HuH-7 (cell line): ENCODE measurements around the gene ARHGEF28.

Source experiments
- DNase-seq: peaks from one replicate; pipeline ENCODE4 v3.0.0; 2011; ENCODE audit warnings: low spot score

The ARHGEF28 gene

DNA sequence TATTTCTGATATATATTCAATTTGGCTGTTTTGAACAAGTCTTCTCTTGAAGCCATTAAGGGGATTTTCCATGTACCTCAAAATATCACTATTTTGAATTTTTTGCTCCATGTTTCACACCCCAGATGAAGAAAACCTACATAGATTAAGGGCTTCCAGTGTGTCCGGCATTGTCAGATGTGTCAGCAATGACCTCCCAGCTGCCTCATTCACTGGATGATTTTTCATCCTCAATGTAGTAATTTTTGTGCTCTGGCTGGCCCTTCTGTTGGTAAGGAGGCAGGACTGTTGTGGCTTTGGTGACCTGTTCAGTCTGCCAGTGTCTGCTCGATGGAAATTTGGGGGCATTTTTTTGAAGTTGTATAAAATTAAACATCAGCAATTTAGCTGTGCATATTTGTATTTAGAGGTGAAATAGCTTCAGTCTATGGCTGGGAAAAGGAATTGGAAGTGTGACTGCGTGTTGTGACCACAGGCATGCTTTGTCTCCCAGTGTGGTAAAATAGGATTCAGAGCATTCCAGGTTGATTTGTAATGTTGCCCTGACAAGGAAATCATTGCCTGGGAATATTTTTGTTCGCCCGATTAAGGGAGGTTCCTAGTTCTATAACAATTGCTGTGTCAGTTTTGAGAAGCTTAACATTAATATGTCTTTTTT lies 312.4 kb downstream of the ARHGEF28 start:
- no peak for DNase-seq

DNA sequence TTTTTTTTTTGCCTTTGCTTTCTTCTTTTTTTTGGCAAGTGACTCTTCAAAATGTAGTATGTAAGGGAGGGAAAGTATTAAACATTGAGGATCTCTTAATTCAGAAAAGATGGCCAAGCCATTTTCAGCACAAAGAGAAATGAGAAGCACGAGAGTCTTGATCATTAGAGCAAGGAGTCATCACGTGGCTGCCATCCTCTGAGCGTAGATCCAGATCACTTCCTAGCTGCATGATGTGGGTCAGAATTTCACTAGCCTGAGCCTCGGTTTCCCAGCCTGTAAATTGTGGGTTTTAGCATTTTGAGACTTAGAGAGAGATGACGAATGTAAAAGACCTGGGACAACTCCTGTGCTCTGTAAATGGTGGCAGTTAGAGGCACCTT lies 312.9 kb downstream of the ARHGEF28 start:
- no peak for DNase-seq

DNA sequence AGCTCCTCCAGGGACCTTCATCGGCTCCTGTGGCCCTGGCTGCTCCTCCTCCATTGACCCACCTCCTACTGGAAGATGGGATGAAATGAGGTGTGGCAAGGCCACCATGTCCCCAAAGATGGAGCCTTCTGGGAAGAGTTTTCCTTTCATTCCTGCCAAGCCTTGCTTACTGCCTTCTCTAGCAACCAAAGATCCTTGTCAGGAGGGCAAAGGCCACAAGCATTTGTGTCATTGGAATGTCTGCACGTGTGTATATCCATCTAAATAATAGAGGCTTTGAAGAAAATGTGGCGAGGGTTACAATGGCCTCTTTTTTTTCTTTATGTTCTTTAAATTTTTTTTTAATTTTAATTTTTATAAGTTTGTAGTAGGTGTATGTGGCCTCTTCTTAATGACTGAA lies 313.6 kb downstream of the ARHGEF28 start:
- DNase-seq = no peak

DNA sequence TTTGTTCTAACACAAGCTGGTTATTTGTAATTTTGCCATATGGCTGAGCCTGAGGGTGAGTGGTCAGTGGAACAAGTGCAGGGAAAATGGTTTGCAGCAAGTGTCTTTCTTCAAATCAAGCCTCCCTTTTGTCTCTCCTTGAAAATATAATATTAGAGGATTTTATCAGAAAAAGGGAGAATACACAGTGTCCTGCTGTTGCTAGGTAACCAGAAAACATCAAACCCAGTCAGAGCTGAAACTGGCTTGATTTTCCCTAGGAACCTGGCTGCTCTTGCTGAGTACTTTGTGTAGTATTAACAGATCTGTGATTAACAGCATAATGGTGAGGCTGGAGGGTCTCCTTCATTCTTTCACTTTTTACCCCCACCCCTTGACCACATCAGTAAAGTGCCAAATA lies 314.0 kb downstream of the ARHGEF28 start:
- no peak for DNase-seq

DNA sequence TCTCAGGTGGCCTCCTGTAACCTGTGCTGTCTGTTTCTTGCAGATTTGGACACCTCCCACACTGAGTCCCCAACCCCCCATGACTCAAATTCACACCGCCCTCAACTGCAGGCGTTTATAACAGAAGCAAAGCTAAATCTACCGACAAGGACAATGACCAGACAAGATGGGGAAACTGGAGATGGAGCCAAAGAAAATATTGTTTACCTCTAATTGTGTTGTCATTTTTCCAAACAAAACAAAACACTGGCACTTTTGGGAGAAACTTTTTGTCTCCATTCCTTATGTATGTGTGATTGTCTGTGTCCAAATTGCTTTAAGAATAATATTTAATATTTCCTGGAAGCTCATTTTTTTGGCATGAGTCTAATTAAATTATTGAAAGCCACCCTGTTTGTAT lies 314.8 kb downstream of the ARHGEF28 start:
- no peak for DNase-seq

DNA sequence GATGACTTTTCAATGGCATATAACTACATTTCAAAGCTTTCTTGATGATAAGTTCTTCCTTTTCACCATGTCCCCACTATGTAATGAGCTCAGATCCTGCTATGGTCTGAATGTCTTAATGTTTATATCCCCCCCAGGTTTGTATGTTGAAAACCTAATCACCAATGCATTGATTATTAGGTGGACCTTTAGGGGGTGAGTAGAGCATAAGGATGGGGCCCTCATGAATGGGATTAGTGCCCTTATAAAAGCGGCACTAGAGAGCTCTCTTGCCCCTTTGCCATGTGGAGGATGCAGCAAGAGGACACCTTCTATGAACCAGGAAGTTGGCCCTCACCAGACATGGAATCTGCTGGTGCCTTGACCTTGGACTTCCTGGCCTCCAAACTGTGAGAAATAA lies 316.8 kb downstream of the ARHGEF28 start:
- DNase-seq = no peak

DNA sequence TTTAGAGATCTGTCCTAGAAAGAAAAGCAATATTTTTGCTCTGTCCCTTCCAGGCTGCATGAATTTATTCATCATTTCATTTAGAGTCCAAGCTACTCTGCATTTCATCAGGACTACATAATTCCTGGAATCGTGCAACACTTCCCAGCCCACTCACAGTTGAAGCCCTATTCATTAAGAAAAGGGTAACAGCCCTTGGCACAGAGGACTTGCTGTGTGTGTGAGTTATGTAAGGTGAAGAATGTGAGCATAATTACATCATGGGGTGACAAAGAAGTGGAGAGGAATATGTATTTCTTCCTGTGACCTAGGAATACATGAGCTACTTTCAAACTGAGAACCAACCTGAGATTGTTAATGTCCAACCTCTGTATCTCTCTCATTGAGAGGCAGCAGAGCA lies 317.4 kb downstream of the ARHGEF28 start:
- no peak for DNase-seq

DNA sequence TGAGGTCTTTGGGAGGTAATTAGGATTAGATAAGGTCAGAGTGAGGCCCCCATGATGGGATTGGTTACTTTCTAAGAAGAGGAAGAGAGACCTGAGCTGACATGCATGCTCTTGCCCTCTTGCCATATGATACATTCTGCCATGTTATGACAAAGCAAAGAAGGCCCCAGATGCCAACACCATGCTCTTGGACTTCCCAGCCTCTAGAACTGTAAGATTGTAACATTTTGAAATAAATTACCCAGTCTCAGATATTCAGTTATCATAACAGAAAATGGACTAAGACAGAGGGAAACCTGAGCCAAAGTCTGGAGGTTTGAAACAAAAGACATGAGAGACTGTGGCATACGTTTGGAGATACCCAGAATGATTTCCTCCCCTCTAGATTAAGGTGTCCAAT lies 318.6 kb downstream of the ARHGEF28 start:
- no peak for DNase-seq

DNA sequence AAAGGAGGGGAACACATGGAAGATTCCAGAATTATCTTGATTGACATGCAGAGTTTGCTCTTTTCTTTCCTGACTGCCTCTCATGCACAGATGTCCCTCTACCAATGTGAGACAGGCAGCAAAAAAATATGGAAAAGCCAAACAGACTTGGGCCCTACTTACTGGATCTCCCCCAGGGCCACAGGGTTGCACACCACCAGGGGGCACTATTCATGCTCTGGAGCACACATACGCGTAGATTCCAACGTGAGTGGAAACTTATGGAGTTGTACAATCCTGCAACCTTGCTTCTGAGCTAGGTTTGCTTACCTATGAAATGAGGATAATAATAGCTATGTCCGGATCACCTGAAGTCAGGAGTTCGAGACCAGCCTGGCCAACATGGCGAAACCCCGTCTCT lies 319.5 kb downstream of the ARHGEF28 start:
- DNase-seq = peak; percentile 8

DNA sequence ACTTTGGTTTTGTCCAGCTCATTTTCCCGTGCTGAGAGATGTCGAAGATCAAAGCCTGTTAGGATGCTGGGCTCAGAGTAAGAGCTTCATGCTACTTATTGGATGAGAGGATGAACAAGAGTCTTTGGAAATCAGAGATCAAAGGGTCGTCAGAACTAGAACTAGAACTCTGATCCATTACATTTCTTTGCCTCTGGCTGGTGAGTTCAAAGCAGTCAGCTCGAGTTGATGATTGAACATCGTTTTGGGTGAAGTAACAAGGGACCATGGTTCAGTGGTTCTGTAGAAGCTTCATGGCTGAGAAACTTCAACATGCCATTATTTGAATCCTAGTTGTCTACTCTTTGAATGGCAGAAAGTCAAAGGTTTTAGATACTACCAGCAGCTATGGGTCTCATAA lies 320.3 kb downstream of the ARHGEF28 start:
- DNase-seq = no peak

DNA sequence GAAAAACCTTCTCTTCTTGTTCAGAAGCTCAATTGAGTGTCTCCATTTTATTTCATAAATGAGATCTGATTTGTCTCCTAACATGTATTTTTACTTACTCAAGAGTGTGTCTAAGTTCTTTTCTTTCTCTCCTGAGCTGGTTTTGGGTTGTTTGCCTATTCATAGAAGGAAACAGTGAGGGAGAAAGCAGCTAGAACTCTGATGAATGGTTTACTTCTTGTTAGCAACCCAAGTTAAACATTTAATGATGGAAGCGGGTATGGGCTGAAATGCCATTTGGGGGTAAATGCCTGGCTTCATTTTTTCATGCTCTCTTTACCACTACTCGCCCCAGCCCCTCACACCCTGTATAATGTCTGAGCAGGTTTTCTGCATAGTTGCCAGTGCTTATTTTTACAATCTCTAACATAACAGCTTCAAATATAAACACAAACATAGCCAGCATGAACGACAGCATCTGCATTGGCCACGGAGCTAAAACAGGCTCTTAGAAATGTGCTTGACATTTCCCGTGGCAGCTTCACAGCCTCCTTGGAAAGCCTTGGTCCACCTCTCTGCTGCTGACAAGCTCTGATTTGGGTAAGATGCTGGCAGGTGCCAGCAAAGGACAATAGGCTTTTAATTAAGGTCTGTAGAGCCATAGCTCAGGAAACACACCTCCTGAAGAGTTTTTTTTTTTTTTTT lies 321.1 kb downstream of the ARHGEF28 start:
- no peak for DNase-seq

DNA sequence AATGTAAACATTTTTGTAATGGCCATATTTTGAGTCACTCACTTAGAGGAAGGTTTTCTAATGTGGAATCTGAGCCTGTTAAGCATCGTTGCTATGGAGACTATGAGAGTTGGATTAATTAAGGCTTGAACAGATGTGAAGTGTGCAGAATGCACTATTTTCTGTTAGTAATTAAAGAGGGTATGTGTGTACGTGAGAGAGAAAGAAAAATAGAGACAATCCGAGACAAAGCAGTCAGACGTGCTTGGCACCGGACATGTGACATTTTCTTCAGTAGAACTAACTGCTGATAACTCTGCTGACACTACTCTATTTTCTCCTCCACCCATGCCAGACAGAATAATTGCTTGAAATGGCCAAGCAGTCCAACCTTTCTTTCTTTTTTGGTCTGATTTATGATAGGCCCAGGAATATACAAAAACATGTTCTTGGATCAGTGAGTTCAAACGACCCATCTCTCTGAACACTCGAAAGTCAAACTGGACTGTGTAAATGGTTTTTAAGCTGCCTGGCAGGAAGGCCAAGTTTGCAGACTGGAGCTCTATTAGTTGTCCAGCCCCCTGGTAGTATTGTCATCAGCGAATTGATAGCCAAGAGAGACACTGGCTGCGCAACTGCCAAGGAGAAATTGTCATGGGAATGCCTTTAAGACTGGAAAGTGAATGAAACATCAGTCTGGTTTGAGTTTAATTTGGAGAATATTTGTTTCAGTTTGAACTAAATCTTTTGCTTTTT lies 322.1 kb downstream of the ARHGEF28 start:
- no peak for DNase-seq

DNA sequence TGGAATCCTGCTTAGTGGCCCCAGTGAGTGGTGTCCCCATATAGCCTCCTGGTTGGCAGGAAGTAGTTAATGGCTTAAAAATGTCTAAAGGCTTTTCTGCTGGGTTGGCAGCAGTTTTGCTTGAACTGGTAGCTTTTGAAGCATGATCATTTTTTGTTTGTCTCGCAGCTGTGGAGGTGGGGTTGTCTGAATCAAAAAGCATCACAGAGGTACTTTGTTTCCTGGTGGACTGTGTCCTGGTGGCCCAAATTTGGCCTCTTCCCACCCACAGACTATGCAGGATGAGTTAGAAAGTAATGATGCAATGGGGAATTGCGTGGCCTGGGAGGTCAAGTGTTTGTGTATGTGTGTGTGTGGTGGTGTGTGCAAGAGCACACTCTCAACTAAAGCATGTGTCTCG lies 322.7 kb downstream of the ARHGEF28 start:
- DNase-seq = no peak

DNA sequence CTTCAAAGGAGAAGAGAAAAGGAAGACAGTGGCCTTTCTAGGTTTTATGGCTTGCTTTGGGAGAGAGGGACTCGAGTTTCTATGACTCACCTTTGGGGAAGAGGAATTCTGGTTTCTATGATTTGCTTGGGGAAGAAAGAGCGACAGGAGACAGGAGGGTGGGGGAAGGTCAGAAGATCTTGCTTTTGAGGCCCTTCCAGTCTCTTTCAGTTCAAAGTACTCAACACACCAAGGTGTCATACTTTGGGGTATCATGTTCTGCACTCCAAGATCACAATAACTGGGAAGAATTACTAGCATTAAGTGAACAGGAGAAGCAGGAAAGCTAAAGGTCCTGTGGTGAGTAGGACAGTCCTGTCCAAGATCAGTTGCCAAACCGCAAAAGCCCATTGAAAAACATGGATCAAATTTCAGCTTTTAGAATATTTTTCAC lies 324.5 kb downstream of the ARHGEF28 start:
- DNase-seq = no peak

DNA sequence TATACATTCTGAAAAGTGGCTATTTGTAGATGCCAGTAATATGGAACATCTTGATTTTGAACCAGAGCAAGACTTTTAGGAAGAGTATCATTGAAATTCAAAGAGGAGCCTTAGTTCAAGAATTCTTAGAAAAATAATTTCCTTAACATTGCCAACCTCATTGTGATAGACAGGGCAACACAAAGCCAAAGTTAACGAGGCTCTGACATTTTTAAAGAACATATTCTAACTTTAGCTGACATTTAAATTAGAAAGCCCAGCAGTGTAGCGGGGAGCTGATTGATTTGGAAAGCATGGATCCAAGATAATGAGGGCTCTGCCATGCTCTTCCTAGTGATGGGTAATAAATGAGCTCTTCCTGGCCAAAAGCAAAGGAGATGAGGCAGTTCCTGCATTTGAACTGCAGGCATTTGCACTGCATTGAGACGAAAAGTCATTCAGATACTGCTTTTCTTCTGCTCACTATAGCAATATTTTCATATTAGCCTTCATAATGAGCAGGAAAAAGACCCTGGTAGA lies 325.0 kb downstream of the ARHGEF28 start:
- no peak for DNase-seq

DNA sequence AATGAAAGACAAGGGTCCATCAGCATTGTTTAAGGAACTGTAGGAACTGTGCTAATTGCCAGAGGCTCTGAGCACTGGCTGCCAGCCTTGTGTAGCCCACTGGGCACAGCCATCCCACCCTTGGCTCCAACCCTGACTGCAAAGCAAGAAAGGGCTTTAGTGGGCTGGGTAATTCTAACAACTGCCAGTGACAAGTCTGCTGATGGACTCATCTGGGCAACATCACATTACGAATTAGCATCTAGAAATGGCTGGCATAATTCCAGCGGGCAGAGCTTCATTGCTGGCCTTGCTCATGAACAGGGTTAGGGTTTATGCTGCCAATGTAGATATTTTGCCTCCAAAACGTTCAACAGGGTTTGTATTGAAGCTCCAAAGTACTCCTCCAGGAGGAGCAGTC lies 326.9 kb downstream of the ARHGEF28 start:
- no peak for DNase-seq

DNA sequence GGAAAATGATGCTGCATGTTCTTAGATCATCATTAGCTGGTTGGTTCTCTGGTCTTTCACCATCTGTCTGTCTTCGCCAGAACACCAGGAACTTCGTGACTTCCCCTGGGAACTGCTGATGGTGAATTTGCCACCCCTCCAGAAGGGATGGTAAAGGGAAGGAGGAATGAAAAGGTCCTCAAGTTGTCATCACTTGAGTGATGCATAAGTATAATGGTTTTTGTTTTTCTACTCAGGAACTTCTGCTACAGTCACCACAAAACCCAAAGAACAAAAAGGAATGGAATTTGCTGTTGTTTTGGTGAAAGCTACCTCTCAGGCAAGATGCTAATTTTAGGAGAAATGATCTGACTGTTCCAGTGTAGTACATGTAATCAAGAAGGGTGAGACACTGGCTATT lies 328.4 kb downstream of the ARHGEF28 start:
- no peak for DNase-seq

DNA sequence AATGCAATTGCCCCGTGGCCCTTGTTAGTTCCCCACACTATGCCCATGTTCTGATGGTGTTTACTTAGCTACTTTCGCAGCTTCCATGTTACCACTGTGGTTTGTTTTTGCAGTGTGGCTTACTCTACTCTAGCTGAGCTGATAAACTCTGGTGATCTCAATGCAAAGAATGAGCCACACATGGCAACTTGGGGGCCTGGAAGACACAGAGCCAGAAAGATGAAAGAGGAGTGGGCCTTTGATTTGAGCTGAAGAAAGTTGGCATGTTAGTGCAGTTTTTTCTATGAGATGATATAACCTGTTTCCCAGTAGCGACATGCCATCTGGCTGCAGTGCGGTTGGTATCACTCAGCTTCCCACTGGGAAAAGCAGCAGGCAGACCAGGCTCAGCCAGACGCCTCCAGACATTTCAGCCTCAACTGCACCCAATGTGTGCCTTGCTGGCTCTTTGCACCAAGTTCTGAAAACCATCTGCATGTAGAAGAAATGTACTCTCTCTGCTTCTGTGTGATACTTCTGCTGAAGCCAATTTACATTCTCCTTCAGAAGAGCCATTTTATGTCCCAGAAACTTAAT lies 329.4 kb downstream of the ARHGEF28 start:
- DNase-seq = no peak

DNA sequence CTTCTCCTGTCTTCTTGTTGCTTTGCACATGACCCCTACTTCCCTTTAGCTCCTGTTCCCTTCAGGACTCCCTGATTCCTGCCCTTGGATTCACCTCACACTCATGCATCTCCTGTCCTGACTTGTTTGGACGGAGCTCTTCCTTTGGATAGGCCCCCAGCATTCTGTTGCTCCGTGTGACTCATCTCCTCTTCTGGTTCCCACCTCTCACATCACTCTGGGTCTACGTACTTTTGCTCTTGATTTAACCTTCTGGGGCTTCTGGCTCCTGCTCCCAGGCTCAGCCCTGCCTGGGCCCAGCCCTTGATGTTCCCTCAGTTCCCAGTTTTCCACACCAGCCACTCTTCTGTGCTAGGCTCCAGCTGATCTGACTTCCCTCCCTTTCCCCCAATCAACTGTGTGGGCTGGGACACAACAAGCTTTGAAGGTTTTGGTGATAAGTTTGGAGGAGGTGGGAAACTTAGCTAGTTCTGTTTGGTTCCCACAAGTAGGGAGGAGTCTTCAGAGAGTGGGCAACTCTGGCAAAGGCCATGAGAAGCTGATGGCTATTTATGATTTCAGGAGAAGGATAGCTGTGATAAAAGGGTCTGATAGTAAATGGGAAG lies 331.5 kb downstream of the ARHGEF28 start:
- DNase-seq = no peak

DNA sequence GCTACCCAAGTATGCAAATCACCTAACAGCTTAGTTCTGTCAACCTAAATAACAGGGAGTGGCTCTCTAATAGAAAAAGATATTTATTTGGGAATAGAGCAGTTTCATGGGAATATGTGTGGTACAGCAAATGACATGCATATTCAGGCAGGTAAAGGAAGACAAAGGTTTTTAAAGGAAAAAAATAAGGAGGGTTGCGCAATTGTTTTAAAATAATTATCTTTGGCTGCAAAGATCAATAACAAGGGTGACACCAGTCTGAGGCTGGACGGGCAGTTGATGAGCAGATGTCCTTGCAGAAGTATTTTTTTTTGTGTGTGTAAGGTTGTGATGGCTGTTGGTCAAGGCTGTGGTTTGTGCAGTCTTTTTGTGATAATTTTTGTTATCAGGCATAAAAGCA lies 332.0 kb downstream of the ARHGEF28 start:
- no peak for DNase-seq

DNA sequence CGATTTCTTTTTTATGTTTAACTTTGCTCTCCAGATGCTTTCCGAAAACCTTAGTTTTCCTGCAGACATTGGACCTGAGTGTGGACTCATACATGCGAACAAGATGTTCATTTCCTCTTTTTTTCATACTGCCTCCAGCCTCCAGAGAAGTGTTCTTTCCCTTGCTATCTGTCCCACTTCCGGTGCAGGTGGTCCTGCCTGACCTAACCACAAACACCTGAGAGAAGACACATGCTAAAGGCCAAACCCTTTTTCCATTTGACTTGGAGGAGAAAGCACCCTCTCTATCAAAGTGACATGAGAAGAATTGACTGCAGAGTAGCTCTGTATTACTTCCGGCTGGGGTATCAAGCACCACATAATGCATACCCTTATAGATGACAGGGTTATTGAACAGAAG lies 334.0 kb downstream of the ARHGEF28 start:
- no peak for DNase-seq

DNA sequence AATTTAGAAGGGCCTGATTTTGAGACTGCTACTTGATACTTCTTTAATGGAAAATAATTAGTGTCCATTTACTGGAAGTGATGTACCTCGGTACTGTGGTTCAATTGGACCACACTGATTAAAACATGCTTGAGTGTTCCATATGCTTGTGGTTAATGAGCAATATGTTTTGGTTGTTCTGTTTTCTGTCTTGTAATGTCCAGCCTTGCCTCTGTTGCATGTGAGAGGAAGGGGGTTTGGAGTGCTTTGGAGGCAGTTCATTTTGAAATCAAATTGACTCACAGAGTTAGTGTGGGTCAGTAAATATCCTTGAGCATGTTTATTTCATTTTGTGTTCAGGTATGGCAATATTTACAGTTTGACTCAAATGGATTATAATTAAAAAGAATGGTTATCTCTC lies 334.4 kb downstream of the ARHGEF28 start:
- DNase-seq = no peak
